ENCODE measurements around the gene TNC. TPM values are rescaled to one million over a fixed set of nuclear protein-coding genes. Genes with fewer than 3 reads are reported as not detected.

The TNC gene
- total and polyA plus RNA-seq, 2 donors (not counting 3 experiments of a cell fraction or from before 2014, with no cell fraction given): 0.29 TPM; not detected in 1

DNA sequence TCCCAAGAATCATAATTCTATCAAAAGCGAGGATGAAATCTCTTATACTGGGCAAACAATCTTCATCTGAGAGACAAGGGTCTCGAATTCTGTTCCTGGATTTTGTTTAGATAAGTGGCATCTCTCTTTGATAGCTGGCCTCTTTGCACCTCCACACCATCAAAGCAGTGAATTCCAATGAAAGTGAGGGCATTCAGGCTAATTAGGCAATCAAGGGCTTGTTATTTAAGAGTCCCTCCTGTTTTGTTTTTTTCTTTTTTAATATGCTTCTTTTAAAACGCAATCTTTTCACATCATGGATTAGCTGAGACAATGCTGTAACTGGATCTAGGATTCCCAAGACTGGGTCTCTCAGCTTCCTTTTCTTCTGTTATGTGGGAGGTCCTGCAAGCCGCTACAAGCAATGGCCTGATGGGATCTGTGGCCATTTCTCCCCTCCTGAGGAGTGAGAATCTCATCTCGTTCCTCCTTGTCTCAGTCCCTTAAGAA lies 67.9 kb downstream of the TNC start:
- Histone ChIP-seq H3K9me3 (replicated peaks; ENCODE audit: control insufficient read depth, insufficient read depth, low read length) (no peaks in the 10 kb centered on the region), H2AFZ (ENCODE audit: low read depth, low read length) (no peak overlapping the region), H3K9ac (replicated peaks; ENCODE audit: extremely low read depth, insufficient read depth, low read length) (no peak overlapping the region), H3K27me3 (ENCODE audit: control insufficient read depth in 2 of 2, insufficient read depth in 2 of 2, low read length in 2 of 2) (no peaks in the 10 kb centered on the region), H3K36me3 (ENCODE audit: control insufficient read depth in 2 of 2, extremely low read depth in 1 of 2, insufficient read depth in 2 of 2, low read length in 2 of 2) (no peaks in the 10 kb centered on the region), H3K79me2 (ENCODE audit: control insufficient read depth, insufficient read depth, low read length) (no peaks in the 10 kb centered on the region), H4K20me1 (replicated peaks; ENCODE audit: control insufficient read depth, extremely low read depth, insufficient read depth, low read length) (no peaks in the 10 kb centered on the region), H3K9me1 (replicated peaks; ENCODE audit: control insufficient read depth, extremely low read depth, insufficient read depth, low read length) (no peaks in the 10 kb centered on the region), H3K4me1 (ENCODE audit: control insufficient read depth, extremely low read depth, insufficient read depth, low read length) (no peaks in the 10 kb centered on the region), H3K4me2 (ENCODE audit: insufficient read depth, low read length) (no peak overlapping the region), H3K27ac (ENCODE audit: insufficient read depth, low read depth, low read length) (no peak overlapping the region), H3K4me3 (replicated peaks in 1 of 3; ENCODE audit: insufficient read depth in 1 of 3, low read depth in 1 of 3, low read length in 3 of 3) (no peak overlapping the region)
- FAIRE-seq (no peak), DNase-seq (ENCODE audit: low read depth, low spot score) (no peak)
- dilution Hi-C loops (cut with MboI; ENCODE audit: extremely low pct_ligation_motif_present, low sequenced_read_pairs): no loop called here
- BruUV-seq (replicated peaks): no TSS peak
- ChIA-PET CTCF (no interaction called here), POLR2A (no interaction called here)
- TF ChIP-seq, protein P1, sequence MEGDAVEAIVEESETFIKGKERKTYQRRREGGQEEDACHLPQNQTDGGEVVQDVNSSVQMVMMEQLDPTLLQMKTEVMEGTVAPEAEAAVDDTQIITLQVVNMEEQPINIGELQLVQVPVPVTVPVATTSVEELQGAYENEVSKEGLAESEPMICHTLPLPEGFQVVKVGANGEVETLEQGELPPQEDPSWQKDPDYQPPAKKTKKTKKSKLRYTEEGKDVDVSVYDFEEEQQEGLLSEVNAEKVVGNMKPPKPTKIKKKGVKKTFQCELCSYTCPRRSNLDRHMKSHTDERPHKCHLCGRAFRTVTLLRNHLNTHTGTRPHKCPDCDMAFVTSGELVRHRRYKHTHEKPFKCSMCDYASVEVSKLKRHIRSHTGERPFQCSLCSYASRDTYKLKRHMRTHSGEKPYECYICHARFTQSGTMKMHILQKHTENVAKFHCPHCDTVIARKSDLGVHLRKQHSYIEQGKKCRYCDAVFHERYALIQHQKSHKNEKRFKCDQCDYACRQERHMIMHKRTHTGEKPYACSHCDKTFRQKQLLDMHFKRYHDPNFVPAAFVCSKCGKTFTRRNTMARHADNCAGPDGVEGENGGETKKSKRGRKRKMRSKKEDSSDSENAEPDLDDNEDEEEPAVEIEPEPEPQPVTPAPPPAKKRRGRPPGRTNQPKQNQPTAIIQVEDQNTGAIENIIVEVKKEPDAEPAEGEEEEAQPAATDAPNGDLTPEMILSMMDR (IDR thresholded peaks at IDR 0.05; ENCODE audit: extremely low read depth in 1 of 2, insufficient read depth in 1 of 2, low read depth in 1 of 2, low read length in 2 of 2): no peak
- no peak for TF ChIP-seq JUN (IDR thresholded peaks at IDR 0.05; ENCODE audit: borderline replicate concordance, insufficient read depth, insufficient read length, low read depth)
- TF ChIP-seq, protein P2, sequence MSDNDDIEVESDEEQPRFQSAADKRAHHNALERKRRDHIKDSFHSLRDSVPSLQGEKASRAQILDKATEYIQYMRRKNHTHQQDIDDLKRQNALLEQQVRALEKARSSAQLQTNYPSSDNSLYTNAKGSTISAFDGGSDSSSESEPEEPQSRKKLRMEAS (IDR thresholded peaks at IDR 0.05; ENCODE audit: insufficient read depth, insufficient read length): no peak
- TF ChIP-seq FOS (IDR thresholded peaks at IDR 0.05; ENCODE audit: borderline replicate concordance, insufficient read depth, low read length): no peak
- no peak for TF ChIP-seq GATA2 (IDR thresholded peaks at IDR 0.05; ENCODE audit: insufficient read depth, insufficient read length, low read depth, low read length)
- no peak for TF ChIP-seq EZH2 (IDR thresholded peaks at IDR 0.05; ENCODE audit: borderline replicate concordance, low read depth, low read length, severe bottlenecking)
- no peak for TF ChIP-seq POLR2AphosphoS5 (IDR thresholded peaks at IDR 0.05; ENCODE audit: insufficient read depth, low read depth, low read length)
- no peak for TF ChIP-seq POLR2A (IDR thresholded peaks at IDR 0.05; ENCODE audit: low read depth, low read length)
- intact Hi-C loops (cut with micrococcal nuclease): no loop called here

Measured in endothelial cell of umbilical vein (primary cell).